ENCODE data around the gene SLC6A11.

DNA sequence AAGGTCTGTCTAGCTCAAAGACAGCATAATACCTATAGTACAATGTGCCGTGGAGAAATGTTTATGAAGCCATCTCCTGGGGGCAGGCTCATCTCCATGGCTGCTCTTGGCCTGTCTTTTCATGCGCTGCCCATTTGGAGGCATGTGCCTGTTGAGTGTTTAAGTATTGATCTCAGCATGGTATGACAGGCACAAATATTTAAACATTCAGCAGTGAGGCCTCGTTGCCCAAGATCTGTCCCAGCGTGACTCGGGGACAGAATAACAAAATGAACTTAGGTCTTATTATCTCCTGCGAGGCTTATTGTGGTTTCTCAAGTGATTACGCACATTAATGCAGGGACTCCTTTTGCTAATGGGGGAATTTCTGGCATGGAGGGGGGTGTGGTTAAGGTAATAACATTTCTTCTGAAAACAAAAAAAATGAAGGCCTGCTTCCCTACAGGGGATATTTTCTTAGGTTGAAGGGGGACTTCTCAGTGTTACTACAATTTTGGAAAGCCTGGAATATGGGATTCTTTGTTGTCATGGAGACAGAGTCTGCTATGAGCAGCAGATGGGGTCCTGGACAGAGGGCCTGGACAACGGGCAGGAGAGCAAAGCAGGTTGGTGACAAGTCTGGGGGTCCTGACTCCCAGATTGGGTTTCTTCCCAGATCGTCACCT lies 172.1 kb downstream of the SLC6A11 start:
- TF ChIP-seq, protein P1, sequence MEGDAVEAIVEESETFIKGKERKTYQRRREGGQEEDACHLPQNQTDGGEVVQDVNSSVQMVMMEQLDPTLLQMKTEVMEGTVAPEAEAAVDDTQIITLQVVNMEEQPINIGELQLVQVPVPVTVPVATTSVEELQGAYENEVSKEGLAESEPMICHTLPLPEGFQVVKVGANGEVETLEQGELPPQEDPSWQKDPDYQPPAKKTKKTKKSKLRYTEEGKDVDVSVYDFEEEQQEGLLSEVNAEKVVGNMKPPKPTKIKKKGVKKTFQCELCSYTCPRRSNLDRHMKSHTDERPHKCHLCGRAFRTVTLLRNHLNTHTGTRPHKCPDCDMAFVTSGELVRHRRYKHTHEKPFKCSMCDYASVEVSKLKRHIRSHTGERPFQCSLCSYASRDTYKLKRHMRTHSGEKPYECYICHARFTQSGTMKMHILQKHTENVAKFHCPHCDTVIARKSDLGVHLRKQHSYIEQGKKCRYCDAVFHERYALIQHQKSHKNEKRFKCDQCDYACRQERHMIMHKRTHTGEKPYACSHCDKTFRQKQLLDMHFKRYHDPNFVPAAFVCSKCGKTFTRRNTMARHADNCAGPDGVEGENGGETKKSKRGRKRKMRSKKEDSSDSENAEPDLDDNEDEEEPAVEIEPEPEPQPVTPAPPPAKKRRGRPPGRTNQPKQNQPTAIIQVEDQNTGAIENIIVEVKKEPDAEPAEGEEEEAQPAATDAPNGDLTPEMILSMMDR (IDR thresholded peaks at IDR 0.05), result no peak
- no peak for TF ChIP-seq POLR2A (IDR thresholded peaks at IDR 0.05)

Measured in tibial nerve (tissue), 3 donors.